HepG2 (cell line): Measurements from ENCODE around the gene TXN. TPM values are rescaled to one million over a fixed set of nuclear protein-coding genes. Genes with fewer than 3 reads are reported as not detected.
A peak's percentile ranks its signal among the peaks of the same experiment; 100 is the strongest.

Experiments
- ARNT2 ChIP-seq: sonication (generic); formaldehyde crosslinking; IDR thresholded peaks from 2 replicates; pipeline ENCODE4 v1.8.0; 2022; ENCODE audit warnings: mild to moderate bottlenecking, low read depth, missing genetic modification reagents, moderate library complexity
- CEBPG ChIP-seq: IDR thresholded peaks from 2 replicates; pipeline ENCODE4 v1.6.1; 2016
- CENPX ChIP-seq: sonication (generic); formaldehyde crosslinking; IDR thresholded peaks from 2 replicates; pipeline ENCODE4 v1.9.0; 2021; ENCODE audit warnings: mild to moderate bottlenecking, missing genetic modification reagents, moderate library complexity
- ESRRA ChIP-seq: sonication (generic); formaldehyde crosslinking; IDR thresholded peaks from 2 replicates; pipeline ENCODE4 v1.5.1; 2020; ENCODE audit warnings: mild to moderate bottlenecking, low read depth, missing genetic modification reagents
- ETV6 ChIP-seq: sonication (generic); formaldehyde crosslinking; conservative IDR thresholded peaks from 2 replicates; pipeline ENCODE4 v1.4.0; 2020; ENCODE audit warnings: missing genetic modification reagents
- FOXA1 ChIP-seq, 2 experiments: fragments of 450-650 bp in 1 of 2; sonication (generic) in 1 of 2; formaldehyde crosslinking in 1 of 2; IDR thresholded peaks; 2 replicates each; pipeline versions ENCODE4 v1.4.0 to v1.6.1; 2016 to 2020; ENCODE audit warnings: missing genetic modification reagents in 1 of 2
- GATA4 ChIP-seq: sonication (generic); IDR thresholded peaks from 2 replicates; pipeline ENCODE4 v1.6.1; 2016; ENCODE audit warnings: antibody characterized with exemption, low read depth, borderline replicate concordance
- HDAC1 ChIP-seq: sonication (generic); formaldehyde crosslinking; IDR thresholded peaks from 2 replicates; pipeline ENCODE4 v1.5.1; 2020; ENCODE audit warnings: mild to moderate bottlenecking, missing genetic modification reagents
- HNF4A ChIP-seq: sonication (generic); formaldehyde crosslinking; IDR thresholded peaks from 2 replicates; pipeline ENCODE4 v1.4.0; 2020; ENCODE audit warnings: missing genetic modification reagents
- HOXD1 ChIP-seq: sonication (generic); formaldehyde crosslinking; IDR thresholded peaks from 2 replicates; pipeline ENCODE4 v1.5.0; 2020; ENCODE audit warnings: missing genetic modification reagents
- KDM4B ChIP-seq: sonication (generic); formaldehyde crosslinking; IDR thresholded peaks from 2 replicates; pipeline ENCODE4 v1.4.0; 2020; ENCODE audit warnings: missing genetic modification reagents
- MAFF ChIP-seq: IDR thresholded peaks from 2 replicates; pipeline ENCODE4 v1.6.1; 2011; ENCODE audit warnings: low read depth, low read length, improper control_type of control experiment
- MYNN ChIP-seq: sonication (generic); formaldehyde crosslinking; IDR thresholded peaks from 2 replicates; pipeline ENCODE4 v1.4.0; 2020; ENCODE audit warnings: mild to moderate bottlenecking, low read depth, missing genetic modification reagents
- NR3C1 ChIP-seq: sonication (generic); formaldehyde crosslinking; IDR thresholded peaks from 2 replicates; pipeline ENCODE4 v1.4.0; 2020; ENCODE audit warnings: missing genetic modification reagents
- PAF1 ChIP-seq: IDR thresholded peaks from 2 replicates; pipeline ENCODE4 v1.6.1; 2016; ENCODE audit warnings: missing genetic modification reagents, missing compliant biosample characterization
- PRMT3 ChIP-seq: sonication (generic); formaldehyde crosslinking; IDR thresholded peaks from 2 replicates; pipeline ENCODE4 v1.8.1; 2022; ENCODE audit warnings: low read depth, mild to moderate bottlenecking, moderate library complexity, missing genetic modification reagents, borderline replicate concordance
- RXRB ChIP-seq: IDR thresholded peaks from 2 replicates; pipeline ENCODE4 v1.6.1; 2016; ENCODE audit warnings: borderline replicate concordance, missing genetic modification reagents, missing compliant biosample characterization
- SIN3A ChIP-seq: IDR thresholded peaks from 2 replicates; pipeline ENCODE4 v1.6.1; 2011; ENCODE audit warnings: low read depth, mild to moderate bottlenecking, control low read depth, low read length, borderline replicate concordance
- SMAD3 ChIP-seq: sonication (generic); formaldehyde crosslinking; IDR thresholded peaks from 2 replicates; pipeline ENCODE4 v1.4.0; 2020; ENCODE audit warnings: missing genetic modification reagents
- TBX3 ChIP-seq: fragments of 450-650 bp; IDR thresholded peaks from 2 replicates; pipeline ENCODE4 v1.6.1; 2017; ENCODE audit warnings: antibody characterized with exemption, mild to moderate bottlenecking, inconsistent platforms, borderline replicate concordance
- ZFP1 ChIP-seq: IDR thresholded peaks from 2 replicates; pipeline ENCODE4 v1.6.1; 2016
- ZFP62 ChIP-seq: sonication (generic); formaldehyde crosslinking; IDR thresholded peaks from 2 replicates; pipeline ENCODE4 v1.4.0; 2020; ENCODE audit warnings: missing genetic modification reagents
- ZNF253 ChIP-seq: sonication (generic); formaldehyde crosslinking; IDR thresholded peaks from 2 replicates; pipeline ENCODE4 v1.8.0; 2022; ENCODE audit warnings: mild to moderate bottlenecking, missing genetic modification reagents, borderline replicate concordance
- ZNF558 ChIP-seq: sonication (generic); formaldehyde crosslinking; IDR thresholded peaks from 2 replicates; pipeline ENCODE4 v1.9.0; 2022; ENCODE audit warnings: mild to moderate bottlenecking, missing genetic modification reagents, borderline replicate concordance
- ZNF605 ChIP-seq: sonication (generic); formaldehyde crosslinking; IDR thresholded peaks from 2 replicates; pipeline ENCODE4 v1.8.0; 2022; ENCODE audit warnings: mild to moderate bottlenecking, missing genetic modification reagents
- ZNF7 ChIP-seq: IDR thresholded peaks from 2 replicates; pipeline ENCODE4 v1.6.1; 2016; ENCODE audit warnings: missing biosample characterization, missing genetic modification reagents
- ZSCAN22 ChIP-seq: sonication (generic); formaldehyde crosslinking; IDR thresholded peaks from 2 replicates; pipeline ENCODE4 v1.4.0; 2020; ENCODE audit warnings: mild to moderate bottlenecking, missing genetic modification reagents
- polyA plus RNA-seq, 8 experiments: library from polyadenylated mRNA; depleted of rRNA in 3 of 8; stranded (reverse) in 7 of 8; unstranded in 1 of 8; fragments of >200 nt; fragmentation: Illumina TruSeq in 4 of 8; extraction: Trizol in 4 of 8; gene quantifications; 2 replicates each; pipeline versions ENCODE4 v1.2.1 to v1.2.3, GENCODE V29; 2011 to 2016; ENCODE audit warnings: low read depth in 4 of 8, missing spikeins in 1 of 8, mixed read lengths in 1 of 8; ENCODE audit not compliant: insufficient read depth in 1 of 8
- total RNA-seq, 5 experiments: library from RNA; depleted of rRNA; stranded (reverse); fragments of >200 nt; fragmentation: Illumina TruSeq; extraction: Trizol; gene quantifications; 2 replicates each; pipeline ENCODE4 v1.2.3, GENCODE V29; 2016; ENCODE audit warnings: low read depth in 1 of 5
- TF ChIP-seq, protein P1 (sequence below): sonication (generic); formaldehyde crosslinking; IDR thresholded peaks from 2 replicates; pipeline ENCODE4 v1.4.0; 2020; ENCODE audit warnings: missing genetic modification reagents
- TF ChIP-seq, protein P2 (sequence below): sonication (generic); formaldehyde crosslinking; IDR thresholded peaks from 2 replicates; pipeline ENCODE4 v1.4.0; 2020; ENCODE audit warnings: missing genetic modification reagents, mild to moderate bottlenecking, borderline replicate concordance

The TXN gene
- total and polyA plus RNA-seq, 2 of the 13 experiments (the other 11 are each of a cell fraction or from before 2014, with no cell fraction given): 364 to 470 TPM

DNA sequence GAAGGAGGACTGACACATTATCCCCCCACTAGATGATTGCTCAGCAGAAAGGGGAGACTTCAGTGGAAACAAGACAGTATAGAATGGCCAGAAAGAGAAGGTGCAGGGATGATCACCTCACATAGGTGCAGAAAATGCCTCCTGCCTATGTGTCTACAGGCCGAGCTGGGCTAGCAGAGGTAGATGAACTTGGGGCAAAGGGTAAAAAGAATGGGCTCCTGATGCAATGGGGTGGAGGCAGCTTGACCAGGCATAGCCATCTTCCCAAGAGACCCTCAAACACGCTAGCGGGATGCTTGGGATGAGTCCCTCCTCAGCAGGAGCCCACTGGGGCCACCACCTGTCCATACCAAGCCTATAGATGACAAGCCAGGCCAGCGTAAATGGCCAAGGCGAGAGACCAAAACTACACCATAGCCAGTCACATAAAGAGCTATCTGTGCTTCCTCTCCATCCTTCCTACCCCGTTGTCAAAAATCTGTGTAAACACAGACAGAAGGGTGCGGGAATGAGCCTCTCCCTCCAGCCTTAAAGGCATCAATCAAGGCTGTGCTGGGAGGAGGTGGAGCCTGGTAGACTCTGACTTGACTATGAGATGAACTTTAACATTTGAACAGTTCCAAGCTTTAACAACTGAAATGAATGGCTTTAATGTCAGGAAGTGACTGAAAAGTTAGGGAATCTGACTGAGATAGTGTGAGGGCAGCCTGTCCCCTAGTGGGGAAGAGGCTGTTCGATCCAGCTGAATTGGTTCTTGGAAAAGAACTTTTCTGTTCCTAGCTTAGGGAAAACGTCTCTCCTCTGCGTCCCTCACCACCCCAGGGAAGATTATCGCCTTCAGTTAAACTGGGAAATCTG lies 58.7 kb downstream of the TXN start (continued):
- TF ChIP-seq SIN3A: no peak
- TF ChIP-seq ZFP1 (CRISPR knock-in tag): no peak
- no peak for TF ChIP-seq GATA4
- TF ChIP-seq HNF4A (CRISPR knock-in tag): peak; percentile 75
- no peak for TF ChIP-seq ZNF7 (CRISPR knock-in tag)
- TF ChIP-seq ZNF558 (CRISPR knock-in tag): no peak
- TF ChIP-seq ARNT2: no peak
- no peak; the same call in 1 of the 2 replicates for TF ChIP-seq HDAC1
- no peak for TF ChIP-seq ZNF605 (CRISPR knock-in tag)
- no peak for TF ChIP-seq NR3C1
- TF ChIP-seq HOXD1 (CRISPR knock-in tag): no peak
- TF ChIP-seq CEBPG (CRISPR knock-in tag): peak; percentile 44; the same call in 1 of the 2 replicates
- no peak for TF ChIP-seq TBX3
- no peak for TF ChIP-seq PAF1
- no peak for TF ChIP-seq ZNF253
- TF ChIP-seq FOXA1 (IDR thresholded peaks at IDR 0.05): no peak
- TF ChIP-seq FOXA1 (CRISPR knock-in tag; IDR thresholded peaks at IDR 0.05): peak; percentile 75
- no peak; the same call in 1 of the 2 replicates for TF ChIP-seq RXRB
- TF ChIP-seq MYNN: no peak
- no peak for TF ChIP-seq MAFF
- TF ChIP-seq CENPX (CRISPR knock-in tag): no peak
- no peak for TF ChIP-seq ETV6
- TF ChIP-seq PRMT3 (CRISPR knock-in tag): no peak
- TF ChIP-seq, protein P1, sequence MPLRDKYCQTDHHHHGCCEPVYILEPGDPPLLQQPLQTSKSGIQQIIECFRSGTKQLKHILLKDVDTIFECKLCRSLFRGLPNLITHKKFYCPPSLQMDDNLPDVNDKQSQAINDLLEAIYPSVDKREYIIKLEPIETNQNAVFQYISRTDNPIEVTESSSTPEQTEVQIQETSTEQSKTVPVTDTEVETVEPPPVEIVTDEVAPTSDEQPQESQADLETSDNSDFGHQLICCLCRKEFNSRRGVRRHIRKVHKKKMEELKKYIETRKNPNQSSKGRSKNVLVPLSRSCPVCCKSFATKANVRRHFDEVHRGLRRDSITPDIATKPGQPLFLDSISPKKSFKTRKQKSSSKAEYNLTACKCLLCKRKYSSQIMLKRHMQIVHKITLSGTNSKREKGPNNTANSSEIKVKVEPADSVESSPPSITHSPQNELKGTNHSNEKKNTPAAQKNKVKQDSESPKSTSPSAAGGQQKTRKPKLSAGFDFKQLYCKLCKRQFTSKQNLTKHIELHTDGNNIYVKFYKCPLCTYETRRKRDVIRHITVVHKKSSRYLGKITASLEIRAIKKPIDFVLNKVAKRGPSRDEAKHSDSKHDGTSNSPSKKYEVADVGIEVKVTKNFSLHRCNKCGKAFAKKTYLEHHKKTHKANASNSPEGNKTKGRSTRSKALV: no peak
- TF ChIP-seq ZSCAN22 (CRISPR knock-in tag): no peak
- TF ChIP-seq SMAD3 (CRISPR knock-in tag): no peak
- no peak for TF ChIP-seq ESRRA (CRISPR knock-in tag)
- TF ChIP-seq ZFP62 (CRISPR knock-in tag): no peak
- TF ChIP-seq KDM4B (CRISPR knock-in tag): no peak
- TF ChIP-seq, protein P2, sequence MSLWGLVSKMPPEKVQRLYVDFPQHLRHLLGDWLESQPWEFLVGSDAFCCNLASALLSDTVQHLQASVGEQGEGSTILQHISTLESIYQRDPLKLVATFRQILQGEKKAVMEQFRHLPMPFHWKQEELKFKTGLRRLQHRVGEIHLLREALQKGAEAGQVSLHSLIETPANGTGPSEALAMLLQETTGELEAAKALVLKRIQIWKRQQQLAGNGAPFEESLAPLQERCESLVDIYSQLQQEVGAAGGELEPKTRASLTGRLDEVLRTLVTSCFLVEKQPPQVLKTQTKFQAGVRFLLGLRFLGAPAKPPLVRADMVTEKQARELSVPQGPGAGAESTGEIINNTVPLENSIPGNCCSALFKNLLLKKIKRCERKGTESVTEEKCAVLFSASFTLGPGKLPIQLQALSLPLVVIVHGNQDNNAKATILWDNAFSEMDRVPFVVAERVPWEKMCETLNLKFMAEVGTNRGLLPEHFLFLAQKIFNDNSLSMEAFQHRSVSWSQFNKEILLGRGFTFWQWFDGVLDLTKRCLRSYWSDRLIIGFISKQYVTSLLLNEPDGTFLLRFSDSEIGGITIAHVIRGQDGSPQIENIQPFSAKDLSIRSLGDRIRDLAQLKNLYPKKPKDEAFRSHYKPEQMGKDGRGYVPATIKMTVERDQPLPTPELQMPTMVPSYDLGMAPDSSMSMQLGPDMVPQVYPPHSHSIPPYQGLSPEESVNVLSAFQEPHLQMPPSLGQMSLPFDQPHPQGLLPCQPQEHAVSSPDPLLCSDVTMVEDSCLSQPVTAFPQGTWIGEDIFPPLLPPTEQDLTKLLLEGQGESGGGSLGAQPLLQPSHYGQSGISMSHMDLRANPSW (CRISPR knock-in tag): no peak
